Smooth muscle cell (in vitro differentiated cells): Measurements from ENCODE around the gene CYB561A3. TPM values are rescaled to one million over a fixed set of nuclear protein-coding genes. Genes with fewer than 3 reads are reported as not detected.

Source experiments
- DNase-seq: peaks from one replicate; lab custom pipeline; 2025; ENCODE audit not compliant: unreplicated experiment; lab: John Stamatoyannopoulos, UW
- H2AFZ ChIP-seq: fragments of 200-600 bp; sonication (generic); 2 replicates; pipeline ENCODE4 v1.6.0; 2016; ENCODE audit warnings: antibody characterized with exemption, low read depth, mild to moderate bottlenecking
- H3F3A ChIP-seq: fragments of 200-600 bp; sonication (generic); 2 replicates; pipeline ENCODE4 v1.6.0; 2017; ENCODE audit warnings: antibody characterized with exemption, low read depth
- H3K27ac ChIP-seq: fragments of 200-600 bp; sonication (generic); 2 replicates; pipeline ENCODE4 v1.5.1; 2016; ENCODE audit warnings: low read depth, mild to moderate bottlenecking
- H3K27me3 ChIP-seq: fragments of 200-600 bp; sonication (generic); 2 replicates; pipeline ENCODE4 v1.6.1; 2016; ENCODE audit warnings: low read depth, mild to moderate bottlenecking
- H3K36me3 ChIP-seq: fragments of 200-600 bp; sonication (generic); 2 replicates; pipeline ENCODE4 v1.5.1; 2016; ENCODE audit warnings: low read depth
- H3K4me1 ChIP-seq: fragments of 200-600 bp; sonication (generic); 2 replicates; pipeline ENCODE4 v1.5.1; 2016; ENCODE audit warnings: low read depth
- H3K4me2 ChIP-seq: fragments of 200-600 bp; sonication (generic); 2 replicates; pipeline ENCODE4 v1.6.0; 2016; ENCODE audit warnings: mild to moderate bottlenecking
- H3K4me3 ChIP-seq: fragments of 200-600 bp; sonication (generic); 2 replicates; pipeline ENCODE4 v1.5.1; 2016; ENCODE audit warnings: mild to moderate bottlenecking
- H3K79me2 ChIP-seq: fragments of 200-600 bp; sonication (generic); 2 replicates; pipeline ENCODE4 v1.6.0; 2016; ENCODE audit warnings: low read depth, mild to moderate bottlenecking
- H3K9ac ChIP-seq: fragments of 200-600 bp; sonication (generic); 2 replicates; pipeline ENCODE4 v1.6.0; 2016; ENCODE audit warnings: low read depth
- H3K9me3 ChIP-seq: fragments of 200-600 bp; sonication (generic); replicated peaks from 2 replicates; pipeline ENCODE4 v1.5.1; 2016; ENCODE audit warnings: low read depth
- H4K20me1 ChIP-seq: fragments of 200-600 bp; sonication (generic); 2 replicates; pipeline ENCODE4 v1.6.0; 2016; ENCODE audit warnings: low read depth
- WGBS: methylation state at CpG from one replicate; pipeline ENCODE4 v1.1.7; 2016; ENCODE audit warnings: low lambda C conversion rate; 5-methylcytosine and 5-hydroxymethylcytosine counted together
- polyA plus RNA-seq: library from polyadenylated mRNA; unstranded; fragments of >200 nt; fragmentation: Nextera tagmentation; extraction: Ambion mirVana; gene quantifications from 2 replicates; pipeline ENCODE4 v1.2.1, GENCODE V29; 2016
- total RNA-seq: library from RNA; depleted of rRNA; stranded (reverse); fragments of >200 nt; gene quantifications from 2 replicates; pipeline ENCODE4 v1.2.3, GENCODE V29; 2014
- TF ChIP-seq, protein P1 (sequence below): fragments of 200-600 bp; sonication (generic); IDR thresholded peaks from 2 replicates; pipeline ENCODE4 v1.5.1; 2017; ENCODE audit warnings: borderline replicate concordance, mild to moderate bottlenecking, antibody characterized with exemption; ENCODE audit not compliant: insufficient read depth, poor library complexity, severe bottlenecking

The CYB561A3 gene
- total and polyA plus RNA-seq, 2 experiments from 2014 or later = 19.1 to 23.7 TPM

- peak within 1 kb of the TSS; percentile 81 for H3K27ac ChIP-seq
Observed at GRCh38 chr11:61332797-61333549, 28.7 kb downstream of the CYB561A3 start, which contains the start of the genes DDB1 and TKFC. DDB1 (minus strand) TSS chr11:61333105; CDS start chr11:61332968, 137 bp downstream. TKFC (plus strand) TSS chr11:61333228; CDS start chr11:61334729, 1,501 bp downstream.

DNA sequence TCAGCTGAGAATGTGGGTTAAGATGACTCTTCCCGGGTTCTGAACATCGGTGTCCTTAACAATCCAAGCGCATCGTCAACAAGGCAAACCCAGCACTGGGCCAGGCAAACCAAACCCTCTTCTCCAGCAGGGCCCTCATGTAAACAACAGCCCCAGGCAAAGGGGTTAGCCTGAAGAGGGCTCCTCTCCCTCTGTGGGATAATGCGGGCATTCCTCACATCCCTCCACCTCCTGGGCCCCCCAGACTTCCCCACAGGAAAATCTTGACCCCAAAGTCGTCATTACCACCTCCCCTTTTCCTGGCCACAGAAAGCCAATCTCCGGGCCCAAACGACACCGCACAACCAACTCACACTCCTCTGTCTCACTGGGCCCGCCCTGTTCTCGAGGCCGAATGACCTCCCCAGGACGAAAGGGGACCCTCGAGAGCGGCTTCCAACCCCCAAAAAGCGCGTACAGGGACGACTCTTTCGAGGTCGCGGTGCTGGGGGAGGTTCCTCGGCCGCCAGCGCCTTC, 29.3 kb downstream of the CYB561A3 start:
- Histone ChIP-seq H3K27ac (peak overlapping the region; percentile 81), H3K4me1 (peaks cover 21% of the 10 kb centered on the region), H3K4me2 (peak overlapping the region; percentile 88), H4K20me1 (peaks cover 48% of the 10 kb centered on the region), H3K9ac (peak overlapping the region; percentile 97), H3F3A (no peaks in the 10 kb centered on the region), H3K79me2 (peaks cover 56% of the 10 kb centered on the region), H3K36me3 (no peaks in the 10 kb centered on the region), H3K4me3 (peak overlapping the region; percentile 90), H3K27me3 (no peaks in the 10 kb centered on the region), H2AFZ (peak overlapping the region; percentile 86), H3K9me3 (no peaks in the 10 kb centered on the region)
- no peak for DNase-seq
- TF ChIP-seq, protein P1, sequence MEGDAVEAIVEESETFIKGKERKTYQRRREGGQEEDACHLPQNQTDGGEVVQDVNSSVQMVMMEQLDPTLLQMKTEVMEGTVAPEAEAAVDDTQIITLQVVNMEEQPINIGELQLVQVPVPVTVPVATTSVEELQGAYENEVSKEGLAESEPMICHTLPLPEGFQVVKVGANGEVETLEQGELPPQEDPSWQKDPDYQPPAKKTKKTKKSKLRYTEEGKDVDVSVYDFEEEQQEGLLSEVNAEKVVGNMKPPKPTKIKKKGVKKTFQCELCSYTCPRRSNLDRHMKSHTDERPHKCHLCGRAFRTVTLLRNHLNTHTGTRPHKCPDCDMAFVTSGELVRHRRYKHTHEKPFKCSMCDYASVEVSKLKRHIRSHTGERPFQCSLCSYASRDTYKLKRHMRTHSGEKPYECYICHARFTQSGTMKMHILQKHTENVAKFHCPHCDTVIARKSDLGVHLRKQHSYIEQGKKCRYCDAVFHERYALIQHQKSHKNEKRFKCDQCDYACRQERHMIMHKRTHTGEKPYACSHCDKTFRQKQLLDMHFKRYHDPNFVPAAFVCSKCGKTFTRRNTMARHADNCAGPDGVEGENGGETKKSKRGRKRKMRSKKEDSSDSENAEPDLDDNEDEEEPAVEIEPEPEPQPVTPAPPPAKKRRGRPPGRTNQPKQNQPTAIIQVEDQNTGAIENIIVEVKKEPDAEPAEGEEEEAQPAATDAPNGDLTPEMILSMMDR = no peak
- 1% methylated on average over 24 of the region's 24 CpGs for WGBS

More at GRCh38 chr11:61332797-61333549, 28.7 kb downstream of the CYB561A3 start, which contains the start of the genes DDB1 and TKFC:
- H3K4me1 ChIP-seq = peaks cover 21% of the 10 kb centered on the region
- peak within 1 kb of the TSS; percentile 97 for H3K9ac ChIP-seq
- no peaks in the 10 kb centered on the region for H3F3A ChIP-seq
- no peaks in the 10 kb centered on the region for H3K36me3 ChIP-seq
- no peaks in the 10 kb centered on the region for H3K9me3 ChIP-seq
- peak within 1 kb of the TSS; percentile 86 for H2AFZ ChIP-seq
- peaks cover 42% of the 10 kb centered on the region for H4K20me1 ChIP-seq
- peak; percentile 67 for DNase-seq
- TF ChIP-seq, protein P1 = no peak
- WGBS = under 1% methylated on average over 70 of the region's 81 CpGs
- peak within 1 kb of the TSS; percentile 90 for H3K4me3 ChIP-seq
- peak within 1 kb of the TSS; percentile 88 for H3K4me2 ChIP-seq
- H3K79me2 ChIP-seq = peaks cover 49% of the 10 kb centered on the region
- no peaks in the 10 kb centered on the region for H3K27me3 ChIP-seq

DNA sequence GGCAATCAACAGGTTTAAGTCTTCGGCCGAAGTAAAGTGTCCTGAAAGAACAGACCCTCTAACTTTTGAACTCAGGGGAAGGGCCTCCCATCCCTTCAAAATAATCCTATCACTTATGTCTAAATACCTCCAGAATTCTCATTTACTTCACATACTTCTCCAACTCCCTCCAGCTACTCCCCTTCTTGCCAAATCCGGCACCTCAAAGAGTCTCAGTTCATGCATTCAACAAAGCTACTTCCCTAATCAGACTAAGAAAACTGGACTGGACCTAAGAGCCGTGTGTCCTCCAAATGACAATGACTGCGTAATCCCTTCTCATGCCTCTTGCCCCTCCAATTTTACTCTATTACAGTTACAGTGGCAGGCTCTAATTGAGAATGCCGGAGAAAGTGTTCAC, 30.0 kb downstream of the CYB561A3 start:
- H3K4me3 ChIP-seq = peak overlapping the region; percentile 90
- 79% methylated on average over 6 of the region's 6 CpGs for WGBS
- H3K4me1 ChIP-seq = peaks cover 21% of the 10 kb centered on the region
- DNase-seq = no peak
- H3K27ac ChIP-seq = peak overlapping the region; percentile 6
- no peak overlapping the region for H2AFZ ChIP-seq
- H3K27me3 ChIP-seq = no peaks in the 10 kb centered on the region
- no peaks in the 10 kb centered on the region for H3F3A ChIP-seq
- peaks cover 63% of the 10 kb centered on the region for H3K79me2 ChIP-seq
- TF ChIP-seq, protein P1 = no peak
- H3K36me3 ChIP-seq = no peaks in the 10 kb centered on the region
- H4K20me1 ChIP-seq = peaks cover 55% of the 10 kb centered on the region
- no peaks in the 10 kb centered on the region for H3K9me3 ChIP-seq
- peak overlapping the region; percentile 97 for H3K9ac ChIP-seq
- H3K4me2 ChIP-seq = peak overlapping the region; percentile 88
